HEK293 (cell line): ENCODE measurements around the gene LEF1.
A peak's percentile ranks its signal among the peaks of the same experiment; 100 is the strongest.

Experiments
- FEZF1 ChIP-seq: fragments of 450-650 bp; formaldehyde crosslinking; IDR thresholded peaks from 2 replicates; pipeline ENCODE4 v1.5.1; 2016; ENCODE audit warnings: missing biosample characterization, missing genetic modification characterization
- GLI2 ChIP-seq: fragments of 450-650 bp; formaldehyde crosslinking; IDR thresholded peaks from 2 replicates; pipeline ENCODE4; 2017; ENCODE audit warnings: missing biosample characterization, missing genetic modification characterization, low read depth, borderline replicate concordance
- GLIS1 ChIP-seq: fragments of 450-650 bp; formaldehyde crosslinking; IDR thresholded peaks from 2 replicates; pipeline ENCODE4 v1.5.1; 2016; ENCODE audit warnings: missing biosample characterization, missing genetic modification characterization
- HOXD13 ChIP-seq: sonication (generic); formaldehyde crosslinking; IDR thresholded peaks from 2 replicates; pipeline ENCODE4 v1.8.0; 2022; ENCODE audit warnings: missing genetic modification reagents, borderline replicate concordance
- IKZF3 ChIP-seq: fragments of 450-650 bp; IDR thresholded peaks from 2 replicates; pipeline ENCODE4 v1.5.0; 2018; ENCODE audit warnings: missing biosample characterization, mild to moderate bottlenecking, missing genetic modification characterization, moderate library complexity
- MZF1 ChIP-seq: fragments of 450-650 bp; formaldehyde crosslinking; IDR thresholded peaks from 2 replicates; pipeline ENCODE4 v1.5.1; 2017; ENCODE audit warnings: missing biosample characterization, missing genetic modification characterization, borderline replicate concordance
- SCRT2 ChIP-seq: fragments of 450-650 bp; formaldehyde crosslinking; IDR thresholded peaks from 2 replicates; pipeline ENCODE4 v1.5.1; 2016; ENCODE audit warnings: missing biosample characterization, missing genetic modification characterization
- SP2 ChIP-seq: fragments of 450-650 bp; formaldehyde crosslinking; IDR thresholded peaks from 2 replicates; pipeline ENCODE4 v1.5.1; 2016; ENCODE audit warnings: missing biosample characterization, missing genetic modification characterization
- TCF7L2 ChIP-seq: IDR thresholded peaks from 2 replicates; pipeline ENCODE4 v1.6.1; 2011; ENCODE audit warnings: low read depth, mild to moderate bottlenecking, inconsistent platforms, low read length, moderate library complexity, borderline replicate concordance
- ZIC2 ChIP-seq: fragments of 450-650 bp; formaldehyde crosslinking; IDR thresholded peaks from 2 replicates; pipeline ENCODE4 v1.5.1; 2016; ENCODE audit warnings: missing biosample characterization, missing genetic modification characterization
- ZNF10 ChIP-seq: fragments of 450-650 bp; formaldehyde crosslinking; IDR thresholded peaks from 2 replicates; pipeline ENCODE4 v1.5.1; 2017; ENCODE audit warnings: missing biosample characterization, missing genetic modification characterization
- ZNF341 ChIP-seq: fragments of 450-650 bp; formaldehyde crosslinking; IDR thresholded peaks from 2 replicates; pipeline ENCODE4; 2016; ENCODE audit warnings: low read depth, missing biosample characterization, missing genetic modification characterization
- ZNF426 ChIP-seq: fragments of 450-650 bp; formaldehyde crosslinking; IDR thresholded peaks from 2 replicates; pipeline ENCODE4 v1.5.1; 2017; ENCODE audit warnings: missing biosample characterization, missing genetic modification characterization, mild to moderate bottlenecking, inconsistent platforms, moderate library complexity
- ZNF561 ChIP-seq: fragments of 450-650 bp; IDR thresholded peaks from 2 replicates; pipeline ENCODE4 v1.5.1; 2018; ENCODE audit warnings: missing biosample characterization, missing genetic modification characterization, borderline replicate concordance
- ZNF76 ChIP-seq: fragments of 450-650 bp; formaldehyde crosslinking; IDR thresholded peaks from 2 replicates; pipeline ENCODE4; 2016; ENCODE audit warnings: low read depth, missing biosample characterization, missing genetic modification characterization, borderline replicate concordance
- ZNF768 ChIP-seq: fragments of 450-650 bp; formaldehyde crosslinking; IDR thresholded peaks from 2 replicates; pipeline ENCODE4 v1.5.1; 2018; ENCODE audit warnings: missing biosample characterization, mild to moderate bottlenecking, missing genetic modification characterization
- ZNF777 ChIP-seq: fragments of 450-650 bp; formaldehyde crosslinking; IDR thresholded peaks from 2 replicates; pipeline ENCODE4 v1.5.1; 2017; ENCODE audit warnings: missing biosample characterization, missing genetic modification characterization, borderline replicate concordance
- ZNF830 ChIP-seq: fragments of 450-650 bp; IDR thresholded peaks from 2 replicates; pipeline ENCODE4 v1.5.0; 2018; ENCODE audit warnings: missing biosample characterization, missing genetic modification characterization, low read depth, mild to moderate bottlenecking, moderate library complexity
- ZSCAN23 ChIP-seq: fragments of 450-650 bp; formaldehyde crosslinking; IDR thresholded peaks from 2 replicates; pipeline ENCODE4 v1.5.1; 2016; ENCODE audit warnings: missing biosample characterization, missing genetic modification characterization
- TF ChIP-seq, protein P1 (sequence below): fragments of 450-650 bp; formaldehyde crosslinking; IDR thresholded peaks from 2 replicates; pipeline ENCODE4 v1.5.1; 2017; ENCODE audit warnings: missing biosample characterization, missing genetic modification characterization
- TF ChIP-seq, protein P2 (sequence below): fragments of 450-650 bp; formaldehyde crosslinking; IDR thresholded peaks from 2 replicates; pipeline ENCODE4 v1.5.1; 2016; ENCODE audit warnings: missing biosample characterization, missing genetic modification characterization
- TF ChIP-seq, protein P3 (sequence below): fragments of 450-650 bp; formaldehyde crosslinking; IDR thresholded peaks from 2 replicates; pipeline ENCODE4 v1.5.1; 2017; ENCODE audit warnings: missing biosample characterization, missing genetic modification characterization
- TF ChIP-seq, protein P4 (sequence below): fragments of 450-650 bp; formaldehyde crosslinking; IDR thresholded peaks from 2 replicates; pipeline ENCODE4 v1.5.1; 2016; ENCODE audit warnings: missing biosample characterization, missing genetic modification characterization
- TF ChIP-seq, protein P5 (sequence below): fragments of 450-650 bp; formaldehyde crosslinking; IDR thresholded peaks from 2 replicates; pipeline ENCODE4 v1.5.1; 2017; ENCODE audit warnings: missing biosample characterization, missing genetic modification characterization
- TF ChIP-seq, protein P6 (sequence below): fragments of 450-650 bp; IDR thresholded peaks from 2 replicates; pipeline ENCODE4 v1.5.1; 2018; ENCODE audit warnings: missing biosample characterization, mild to moderate bottlenecking, missing genetic modification characterization
- TF ChIP-seq, protein P7 (sequence below): fragments of 450-650 bp; formaldehyde crosslinking; IDR thresholded peaks from 2 replicates; pipeline ENCODE4 v1.5.1; 2017; ENCODE audit warnings: missing biosample characterization, mild to moderate bottlenecking, missing genetic modification characterization, moderate library complexity

Gene LEF1

DNA sequence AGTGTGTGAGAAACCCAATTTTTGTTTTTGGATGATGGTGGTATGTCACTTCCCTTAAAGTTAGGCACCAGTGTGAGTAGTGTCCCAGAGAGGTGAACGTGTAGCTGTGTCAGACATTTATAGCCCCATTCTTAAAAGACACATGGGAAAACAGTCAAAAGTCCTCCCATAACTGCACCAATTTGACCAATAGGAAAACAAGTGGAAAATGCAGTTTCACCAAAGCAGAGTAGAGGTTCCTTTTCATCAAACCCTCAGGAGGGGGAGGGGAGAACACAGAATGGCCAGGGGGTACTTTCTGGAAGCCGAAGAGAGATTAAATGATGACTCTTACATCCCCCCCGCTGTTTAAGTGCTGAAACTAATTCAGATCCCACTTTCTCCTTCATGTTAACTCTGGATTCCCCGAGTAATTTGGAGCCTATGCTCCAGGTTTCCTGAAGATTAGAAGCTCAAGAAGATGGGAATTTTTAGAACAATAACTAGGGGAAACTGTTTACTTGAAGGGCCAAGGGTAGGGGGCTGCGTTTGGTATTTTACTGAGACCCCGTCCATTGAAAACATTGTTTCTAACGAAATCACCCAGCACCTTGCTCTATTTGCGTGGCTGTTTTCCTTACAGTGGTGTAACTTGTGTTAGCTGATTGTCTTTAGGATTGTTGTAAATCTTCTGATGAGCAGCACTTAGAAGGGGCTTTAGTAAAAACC is 2.1 kb upstream of the LEF1 start (continued):
- TF ChIP-seq MZF1 (tag by site-specific recombination) (peak; percentile 64; the same call in 1 of the 2 replicates), ZNF76 (tag by site-specific recombination) (peak; percentile 35; the same call in 1 of the 2 replicates), SP2 (tag by site-specific recombination) (peak; percentile 34), ZSCAN23 (no peak), ZNF561 (tag by site-specific recombination) (0 out of 2 replicates have a peak, but pooled peaks have one; percentile 47), TCF7L2 (peak; percentile 80), ZNF777 (tag by site-specific recombination) (no peak), ZNF768 (no peak), GLIS1 (tag by site-specific recombination) (peak; percentile 95), ZNF10 (tag by site-specific recombination) (no peak), ZNF426 (tag by site-specific recombination) (no peak), ZNF341 (tag by site-specific recombination) (peak; percentile 75), IKZF3 (tag by site-specific recombination) (peak; percentile 74), GLI2 (tag by site-specific recombination) (no peak), ZNF830 (no peak), SCRT2 (tag by site-specific recombination) (no peak), ZIC2 (tag by site-specific recombination) (peak; percentile 38; the same call in 1 of the 2 replicates), FEZF1 (peak; percentile 84), HOXD13 (CRISPR knock-in tag) (no peak)
- TF ChIP-seq, protein P1, sequence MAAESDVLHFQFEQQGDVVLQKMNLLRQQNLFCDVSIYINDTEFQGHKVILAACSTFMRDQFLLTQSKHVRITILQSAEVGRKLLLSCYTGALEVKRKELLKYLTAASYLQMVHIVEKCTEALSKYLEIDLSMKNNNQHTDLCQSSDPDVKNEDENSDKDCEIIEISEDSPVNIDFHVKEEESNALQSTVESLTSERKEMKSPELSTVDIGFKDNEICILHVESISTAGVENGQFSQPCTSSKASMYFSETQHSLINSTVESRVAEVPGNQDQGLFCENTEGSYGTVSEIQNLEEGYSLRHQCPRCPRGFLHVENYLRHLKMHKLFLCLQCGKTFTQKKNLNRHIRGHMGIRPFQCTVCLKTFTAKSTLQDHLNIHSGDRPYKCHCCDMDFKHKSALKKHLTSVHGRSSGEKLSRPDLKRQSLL (tag by site-specific recombination), result 0 out of 2 replicates have a peak, but pooled peaks have one; percentile 35
- TF ChIP-seq, protein P2, sequence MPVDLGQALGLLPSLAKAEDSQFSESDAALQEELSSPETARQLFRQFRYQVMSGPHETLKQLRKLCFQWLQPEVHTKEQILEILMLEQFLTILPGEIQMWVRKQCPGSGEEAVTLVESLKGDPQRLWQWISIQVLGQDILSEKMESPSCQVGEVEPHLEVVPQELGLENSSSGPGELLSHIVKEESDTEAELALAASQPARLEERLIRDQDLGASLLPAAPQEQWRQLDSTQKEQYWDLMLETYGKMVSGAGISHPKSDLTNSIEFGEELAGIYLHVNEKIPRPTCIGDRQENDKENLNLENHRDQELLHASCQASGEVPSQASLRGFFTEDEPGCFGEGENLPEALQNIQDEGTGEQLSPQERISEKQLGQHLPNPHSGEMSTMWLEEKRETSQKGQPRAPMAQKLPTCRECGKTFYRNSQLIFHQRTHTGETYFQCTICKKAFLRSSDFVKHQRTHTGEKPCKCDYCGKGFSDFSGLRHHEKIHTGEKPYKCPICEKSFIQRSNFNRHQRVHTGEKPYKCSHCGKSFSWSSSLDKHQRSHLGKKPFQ (tag by site-specific recombination), result peak; percentile 64
- TF ChIP-seq, protein P3, sequence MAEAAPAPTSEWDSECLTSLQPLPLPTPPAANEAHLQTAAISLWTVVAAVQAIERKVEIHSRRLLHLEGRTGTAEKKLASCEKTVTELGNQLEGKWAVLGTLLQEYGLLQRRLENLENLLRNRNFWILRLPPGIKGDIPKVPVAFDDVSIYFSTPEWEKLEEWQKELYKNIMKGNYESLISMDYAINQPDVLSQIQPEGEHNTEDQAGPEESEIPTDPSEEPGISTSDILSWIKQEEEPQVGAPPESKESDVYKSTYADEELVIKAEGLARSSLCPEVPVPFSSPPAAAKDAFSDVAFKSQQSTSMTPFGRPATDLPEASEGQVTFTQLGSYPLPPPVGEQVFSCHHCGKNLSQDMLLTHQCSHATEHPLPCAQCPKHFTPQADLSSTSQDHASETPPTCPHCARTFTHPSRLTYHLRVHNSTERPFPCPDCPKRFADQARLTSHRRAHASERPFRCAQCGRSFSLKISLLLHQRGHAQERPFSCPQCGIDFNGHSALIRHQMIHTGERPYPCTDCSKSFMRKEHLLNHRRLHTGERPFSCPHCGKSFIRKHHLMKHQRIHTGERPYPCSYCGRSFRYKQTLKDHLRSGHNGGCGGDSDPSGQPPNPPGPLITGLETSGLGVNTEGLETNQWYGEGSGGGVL (tag by site-specific recombination), result 0 out of 2 replicates have a peak, but pooled peaks have one; percentile 28
- TF ChIP-seq, protein P4, sequence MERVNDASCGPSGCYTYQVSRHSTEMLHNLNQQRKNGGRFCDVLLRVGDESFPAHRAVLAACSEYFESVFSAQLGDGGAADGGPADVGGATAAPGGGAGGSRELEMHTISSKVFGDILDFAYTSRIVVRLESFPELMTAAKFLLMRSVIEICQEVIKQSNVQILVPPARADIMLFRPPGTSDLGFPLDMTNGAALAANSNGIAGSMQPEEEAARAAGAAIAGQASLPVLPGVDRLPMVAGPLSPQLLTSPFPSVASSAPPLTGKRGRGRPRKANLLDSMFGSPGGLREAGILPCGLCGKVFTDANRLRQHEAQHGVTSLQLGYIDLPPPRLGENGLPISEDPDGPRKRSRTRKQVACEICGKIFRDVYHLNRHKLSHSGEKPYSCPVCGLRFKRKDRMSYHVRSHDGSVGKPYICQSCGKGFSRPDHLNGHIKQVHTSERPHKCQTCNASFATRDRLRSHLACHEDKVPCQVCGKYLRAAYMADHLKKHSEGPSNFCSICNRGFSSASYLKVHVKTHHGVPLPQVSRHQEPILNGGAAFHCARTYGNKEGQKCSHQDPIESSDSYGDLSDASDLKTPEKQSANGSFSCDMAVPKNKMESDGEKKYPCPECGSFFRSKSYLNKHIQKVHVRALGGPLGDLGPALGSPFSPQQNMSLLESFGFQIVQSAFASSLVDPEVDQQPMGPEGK (tag by site-specific recombination), result peak; percentile 13; the same call in 1 of the 2 replicates
- TF ChIP-seq, protein P5, sequence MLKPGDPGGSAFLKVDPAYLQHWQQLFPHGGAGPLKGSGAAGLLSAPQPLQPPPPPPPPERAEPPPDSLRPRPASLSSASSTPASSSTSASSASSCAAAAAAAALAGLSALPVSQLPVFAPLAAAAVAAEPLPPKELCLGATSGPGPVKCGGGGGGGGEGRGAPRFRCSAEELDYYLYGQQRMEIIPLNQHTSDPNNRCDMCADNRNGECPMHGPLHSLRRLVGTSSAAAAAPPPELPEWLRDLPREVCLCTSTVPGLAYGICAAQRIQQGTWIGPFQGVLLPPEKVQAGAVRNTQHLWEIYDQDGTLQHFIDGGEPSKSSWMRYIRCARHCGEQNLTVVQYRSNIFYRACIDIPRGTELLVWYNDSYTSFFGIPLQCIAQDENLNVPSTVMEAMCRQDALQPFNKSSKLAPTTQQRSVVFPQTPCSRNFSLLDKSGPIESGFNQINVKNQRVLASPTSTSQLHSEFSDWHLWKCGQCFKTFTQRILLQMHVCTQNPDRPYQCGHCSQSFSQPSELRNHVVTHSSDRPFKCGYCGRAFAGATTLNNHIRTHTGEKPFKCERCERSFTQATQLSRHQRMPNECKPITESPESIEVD (tag by site-specific recombination), result peak; percentile 84
- TF ChIP-seq, protein P6, sequence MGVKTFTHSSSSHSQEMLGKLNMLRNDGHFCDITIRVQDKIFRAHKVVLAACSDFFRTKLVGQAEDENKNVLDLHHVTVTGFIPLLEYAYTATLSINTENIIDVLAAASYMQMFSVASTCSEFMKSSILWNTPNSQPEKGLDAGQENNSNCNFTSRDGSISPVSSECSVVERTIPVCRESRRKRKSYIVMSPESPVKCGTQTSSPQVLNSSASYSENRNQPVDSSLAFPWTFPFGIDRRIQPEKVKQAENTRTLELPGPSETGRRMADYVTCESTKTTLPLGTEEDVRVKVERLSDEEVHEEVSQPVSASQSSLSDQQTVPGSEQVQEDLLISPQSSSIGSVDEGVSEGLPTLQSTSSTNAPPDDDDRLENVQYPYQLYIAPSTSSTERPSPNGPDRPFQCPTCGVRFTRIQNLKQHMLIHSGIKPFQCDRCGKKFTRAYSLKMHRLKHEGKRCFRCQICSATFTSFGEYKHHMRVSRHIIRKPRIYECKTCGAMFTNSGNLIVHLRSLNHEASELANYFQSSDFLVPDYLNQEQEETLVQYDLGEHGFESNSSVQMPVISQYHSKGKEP (tag by site-specific recombination), result no peak
- TF ChIP-seq, protein P7, sequence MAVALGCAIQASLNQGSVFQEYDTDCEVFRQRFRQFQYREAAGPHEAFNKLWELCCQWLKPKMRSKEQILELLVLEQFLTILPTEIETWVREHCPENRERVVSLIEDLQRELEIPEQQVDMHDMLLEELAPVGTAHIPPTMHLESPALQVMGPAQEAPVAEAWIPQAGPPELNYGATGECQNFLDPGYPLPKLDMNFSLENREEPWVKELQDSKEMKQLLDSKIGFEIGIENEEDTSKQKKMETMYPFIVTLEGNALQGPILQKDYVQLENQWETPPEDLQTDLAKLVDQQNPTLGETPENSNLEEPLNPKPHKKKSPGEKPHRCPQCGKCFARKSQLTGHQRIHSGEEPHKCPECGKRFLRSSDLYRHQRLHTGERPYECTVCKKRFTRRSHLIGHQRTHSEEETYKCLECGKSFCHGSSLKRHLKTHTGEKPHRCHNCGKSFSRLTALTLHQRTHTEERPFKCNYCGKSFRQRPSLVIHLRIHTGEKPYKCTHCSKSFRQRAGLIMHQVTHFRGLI (tag by site-specific recombination), result 0 out of 2 replicates have a peak, but pooled peaks have one; percentile 12
